ENCODE results near the gene MEGF8. TPM values are rescaled to one million over a fixed set of nuclear protein-coding genes. Genes with fewer than 3 reads are reported as not detected.

Gene MEGF8
- total and polyA plus RNA-seq, 2 of the 13 experiments (the other 11 are each of a cell fraction or from before 2014, with no cell fraction given), result 4.0 to 8.8 TPM

GRCh38 chr19:42350417-42350816, 25.0 kb downstream of the MEGF8 start (continued):
- no peak for TF ChIP-seq TAF15 (IDR thresholded peaks at IDR 0.05; ENCODE audit: low read depth, low read length, poor library complexity, severe bottlenecking)
- no peak for TF ChIP-seq ELK4 (CRISPR knock-in tag; IDR thresholded peaks at IDR 0.05; ENCODE audit: borderline replicate concordance)
- TF ChIP-seq GMEB2 (CRISPR knock-in tag; IDR thresholded peaks at IDR 0.05; ENCODE audit: low read depth), result no peak
- TF ChIP-seq SIX4 (CRISPR knock-in tag; IDR thresholded peaks at IDR 0.05), result no peak

GRCh38 chr19:42351079-42351735, 25.8 kb downstream of the MEGF8 start:
- ChIA-PET POLR2A (no interaction called here), CTCF (ENCODE audit: low intra/inter-chr PET ratio, low total read pairs) (no interaction called here)
- intact Hi-C loops (cut with micrococcal nuclease; ENCODE audit: unreplicated experiment) (no loop called here), in situ Hi-C loops (cut with HindIII; ENCODE audit: extremely low pct_ligation_motif_present, low pct_unique_long_range_greater_than_20kb) (no loop called here)
- WGBS (ENCODE audit: low lambda C conversion rate), result over 99% methylated on average over 9 of the region's 21 CpGs
- Histone ChIP-seq H3K9ac (ENCODE audit: insufficient read depth, low read depth, low read length) (no peak overlapping the region), H3K4me3 (replicated peaks in 1 of 3; ENCODE audit: insufficient read depth in 1 of 3, low read depth in 2 of 3, low read length in 3 of 3) (no peak overlapping the region), H3K27me3 (ENCODE audit: control insufficient read depth in 1 of 2, insufficient read depth in 2 of 2, low read length in 2 of 2) (no peaks in the 10 kb centered on the region), H3K9me3 (ENCODE audit: low read length) (no peaks in the 10 kb centered on the region), H3K36me3 (replicated peaks in 1 of 2; ENCODE audit: control insufficient read depth in 1 of 2, insufficient read depth in 2 of 2, low read length in 2 of 2) (peaks cover 2 to 10% of the 10 kb centered on the region in 2 experiments; a peak in 3 of 5 replicates), H2AFZ (ENCODE audit: low read length) (no peak overlapping the region), H3K4me2 (ENCODE audit: low read depth, low read length) (no peak overlapping the region), H3K27ac (ENCODE audit: extremely low read length, insufficient read depth, low read length) (no peak overlapping the region), H4K20me1 (ENCODE audit: insufficient read depth, low read length) (no peaks in the 10 kb centered on the region), H3K79me2 (ENCODE audit: insufficient read depth, low read length) (no peaks in the 10 kb centered on the region), H3K4me1 (ENCODE audit: insufficient read depth, low read length) (no peaks in the 10 kb centered on the region)
- TF ChIP-seq MIER2 (CRISPR knock-in tag; IDR thresholded peaks at IDR 0.05) (no peak), AGO2 (optimal IDR thresholded peaks at IDR 0.05; ENCODE audit: low read depth, low read length) (peak; percentile 45)
- DNase-seq (ENCODE audit: low spot score) (no peak), FAIRE-seq (no peak), ATAC-seq (no peak)
- BruUV-seq (replicated peaks), result no TSS peak
